Thyroid gland (tissue), 4 donors: Measurements from ENCODE around the gene PPP2R1A. TPM values are rescaled to one million over a fixed set of nuclear protein-coding genes. Genes with fewer than 3 reads are reported as not detected.
A peak's percentile ranks its signal among the peaks of the same experiment; 100 is the strongest.

Source experiments
- DNase-seq, 2 donors: peaks; one replicate each; pipeline ENCODE4 v3.0.0-alpha.2; 2019
- H3K27ac ChIP-seq, 3 donors: fragments of 200-600 bp; sonication (generic); 1 replicate in 2 of 3; 2 replicates in 1 of 3; pipeline ENCODE4 v1.5.1; 2016 to 2019; ENCODE audit warnings: mild to moderate bottlenecking in 1 of 3, moderate library complexity in 1 of 3
- H3K27me3 ChIP-seq: fragments of 200-600 bp; sonication (generic); one replicate; pipeline ENCODE4 v1.5.1; 2019
- H3K36me3 ChIP-seq, 2 donors: fragments of 200-600 bp; sonication (generic); one replicate each; pipeline ENCODE4 v1.5.1; 2016 to 2019
- H3K4me1 ChIP-seq, 2 donors: fragments of 200-600 bp; sonication (generic); one replicate each; pipeline ENCODE4 v1.5.1; 2017 to 2019
- H3K4me3 ChIP-seq, 3 donors: fragments of 200-600 bp; sonication (generic); replicated peaks in 1 of 3; 1 replicate in 2 of 3; 2 replicates in 1 of 3; pipeline ENCODE4 v1.5.1; 2016; ENCODE audit warnings: mild to moderate bottlenecking in 1 of 3
- H3K9me3 ChIP-seq: fragments of 200-600 bp; sonication (generic); one replicate; pipeline ENCODE4 v1.5.1; 2017
- POLR2A ChIP-seq, 2 donors: fragments of 450-650 bp; IDR thresholded peaks; one replicate each; pipeline ENCODE4 v1.6.1; 2017; ENCODE audit warnings: antibody characterized with exemption in 2 of 2, mild to moderate bottlenecking in 2 of 2, moderate library complexity in 1 of 2
- WGBS, 2 donors: methylation state at CpG; one replicate each; pipeline ENCODE4 v1.1.5; 2017; 5-methylcytosine and 5-hydroxymethylcytosine counted together
- intact Hi-C: fragments of 100-400 bp; cut with DNase I; formaldehyde crosslinking; loops from one replicate; pipeline ENCODE4 v1.15.1; 2023
- total RNA-seq, 4 donors: library from RNA; depleted of rRNA; stranded (reverse); fragments of >200 nt; gene quantifications; one replicate each; pipeline ENCODE4 v1.2.3, GENCODE V29; 2016
- TF ChIP-seq, protein P1 (sequence below), 6 experiments: fragments of 200-600 bp in 3 of 6; fragments of 450-650 bp in 3 of 6; sonication (generic) in 3 of 6; IDR thresholded peaks; one replicate each; pipeline ENCODE4 v1.5.1; 2016 to 2019; ENCODE audit warnings: antibody characterized with exemption in 6 of 6, mild to moderate bottlenecking in 2 of 6, inconsistent platforms in 1 of 6, moderate library complexity in 1 of 6

The PPP2R1A gene
- total RNA-seq, 4 donors from 2014 or later, result 120 to 272 (median 258) TPM

DNA sequence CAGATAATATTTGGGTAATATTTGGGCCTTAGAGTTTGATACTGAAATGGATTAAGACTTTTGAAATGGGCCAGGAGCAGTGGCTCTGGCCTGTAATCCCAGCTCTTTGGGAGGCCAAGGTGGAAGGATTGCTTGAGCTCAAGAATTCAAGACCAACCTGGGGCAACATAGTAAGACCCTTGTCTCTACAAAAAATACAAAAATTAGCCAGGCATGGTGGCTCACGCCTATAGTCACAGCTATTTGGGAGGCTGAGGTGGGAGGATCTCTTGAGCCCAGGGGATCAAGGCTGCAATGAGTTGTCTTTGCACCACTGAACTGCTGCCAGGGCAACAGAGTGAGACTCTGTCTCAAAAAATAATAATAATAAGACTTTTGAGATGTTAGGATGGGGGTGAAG, 17.5 kb upstream of the PPP2R1A start:
- Histone ChIP-seq H3K27me3 (no peaks in the 10 kb centered on the region), H3K27ac (no peak overlapping the region), H3K4me3 (no peak overlapping the region), H3K36me3 (peaks cover 0 to 8% of the 10 kb centered on the region in 2 donors), H3K9me3 (no peaks in the 10 kb centered on the region), H3K4me1 (peaks cover 0 to 3% of the 10 kb centered on the region in 2 donors)
- no peak for DNase-seq
- 87 to 93% methylated on average over 1 of the region's 1 CpG for WGBS, 2 donors
- TF ChIP-seq, protein P1, sequence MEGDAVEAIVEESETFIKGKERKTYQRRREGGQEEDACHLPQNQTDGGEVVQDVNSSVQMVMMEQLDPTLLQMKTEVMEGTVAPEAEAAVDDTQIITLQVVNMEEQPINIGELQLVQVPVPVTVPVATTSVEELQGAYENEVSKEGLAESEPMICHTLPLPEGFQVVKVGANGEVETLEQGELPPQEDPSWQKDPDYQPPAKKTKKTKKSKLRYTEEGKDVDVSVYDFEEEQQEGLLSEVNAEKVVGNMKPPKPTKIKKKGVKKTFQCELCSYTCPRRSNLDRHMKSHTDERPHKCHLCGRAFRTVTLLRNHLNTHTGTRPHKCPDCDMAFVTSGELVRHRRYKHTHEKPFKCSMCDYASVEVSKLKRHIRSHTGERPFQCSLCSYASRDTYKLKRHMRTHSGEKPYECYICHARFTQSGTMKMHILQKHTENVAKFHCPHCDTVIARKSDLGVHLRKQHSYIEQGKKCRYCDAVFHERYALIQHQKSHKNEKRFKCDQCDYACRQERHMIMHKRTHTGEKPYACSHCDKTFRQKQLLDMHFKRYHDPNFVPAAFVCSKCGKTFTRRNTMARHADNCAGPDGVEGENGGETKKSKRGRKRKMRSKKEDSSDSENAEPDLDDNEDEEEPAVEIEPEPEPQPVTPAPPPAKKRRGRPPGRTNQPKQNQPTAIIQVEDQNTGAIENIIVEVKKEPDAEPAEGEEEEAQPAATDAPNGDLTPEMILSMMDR (IDR thresholded peaks at IDR 0.05), result no peak
- no peak for TF ChIP-seq POLR2A (IDR thresholded peaks at IDR 0.05)
- intact Hi-C loops, result no loop called here

DNA sequence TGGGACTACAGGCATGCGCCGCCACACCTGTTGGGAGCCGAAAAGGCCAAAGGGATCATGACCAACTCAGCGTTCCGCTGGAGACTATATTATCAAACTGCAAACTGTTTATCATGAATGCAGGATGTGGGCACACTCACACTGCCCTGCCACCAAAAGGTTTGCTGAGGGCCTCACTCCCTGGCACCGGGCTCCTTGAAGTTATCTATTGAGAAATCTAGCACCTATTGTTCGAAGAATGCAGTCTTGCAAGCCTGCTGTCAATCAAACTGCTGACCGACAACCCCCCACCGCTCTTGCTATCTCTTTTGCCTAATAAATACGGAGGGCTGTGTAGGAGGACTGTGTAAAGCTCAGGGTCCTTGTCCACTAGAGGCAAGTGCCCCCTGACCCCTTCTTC, 13.3 kb upstream of the PPP2R1A start:
- Histone ChIP-seq H3K27ac (no peak overlapping the region), H3K9me3 (no peaks in the 10 kb centered on the region), H3K4me3 (no peak overlapping the region), H3K27me3 (no peaks in the 10 kb centered on the region), H3K36me3 (no peaks in the 10 kb centered on the region), H3K4me1 (peaks cover 0 to 3% of the 10 kb centered on the region in 2 donors)
- 73 to 75% methylated on average over 10 of the region's 10 CpGs for WGBS, 2 donors
- intact Hi-C loops, result no loop called here
- no peak for DNase-seq
- TF ChIP-seq POLR2A (IDR thresholded peaks at IDR 0.05), result no peak
- TF ChIP-seq, protein P1 (IDR thresholded peaks at IDR 0.05), result no peak

DNA sequence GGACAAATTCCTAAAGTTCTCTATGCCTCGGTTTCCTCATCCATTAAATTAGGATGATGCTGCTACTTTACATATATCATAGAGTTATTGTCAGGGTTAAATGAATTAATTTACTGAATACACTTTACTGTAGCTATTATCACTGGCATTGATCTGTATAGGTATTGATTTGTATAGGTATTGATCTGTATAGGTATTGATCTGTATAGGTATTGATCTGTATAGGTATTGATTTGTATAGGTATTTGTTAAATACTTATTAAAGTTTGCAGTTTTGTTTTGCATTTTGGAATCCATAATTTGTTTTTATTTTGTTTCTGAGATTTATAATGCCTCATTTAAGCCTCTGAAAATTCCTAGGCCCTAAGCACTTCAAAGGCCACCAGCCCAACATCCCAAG, 2.4 kb upstream of the PPP2R1A start:
- no peak overlapping the region for H3K27ac ChIP-seq

DNA sequence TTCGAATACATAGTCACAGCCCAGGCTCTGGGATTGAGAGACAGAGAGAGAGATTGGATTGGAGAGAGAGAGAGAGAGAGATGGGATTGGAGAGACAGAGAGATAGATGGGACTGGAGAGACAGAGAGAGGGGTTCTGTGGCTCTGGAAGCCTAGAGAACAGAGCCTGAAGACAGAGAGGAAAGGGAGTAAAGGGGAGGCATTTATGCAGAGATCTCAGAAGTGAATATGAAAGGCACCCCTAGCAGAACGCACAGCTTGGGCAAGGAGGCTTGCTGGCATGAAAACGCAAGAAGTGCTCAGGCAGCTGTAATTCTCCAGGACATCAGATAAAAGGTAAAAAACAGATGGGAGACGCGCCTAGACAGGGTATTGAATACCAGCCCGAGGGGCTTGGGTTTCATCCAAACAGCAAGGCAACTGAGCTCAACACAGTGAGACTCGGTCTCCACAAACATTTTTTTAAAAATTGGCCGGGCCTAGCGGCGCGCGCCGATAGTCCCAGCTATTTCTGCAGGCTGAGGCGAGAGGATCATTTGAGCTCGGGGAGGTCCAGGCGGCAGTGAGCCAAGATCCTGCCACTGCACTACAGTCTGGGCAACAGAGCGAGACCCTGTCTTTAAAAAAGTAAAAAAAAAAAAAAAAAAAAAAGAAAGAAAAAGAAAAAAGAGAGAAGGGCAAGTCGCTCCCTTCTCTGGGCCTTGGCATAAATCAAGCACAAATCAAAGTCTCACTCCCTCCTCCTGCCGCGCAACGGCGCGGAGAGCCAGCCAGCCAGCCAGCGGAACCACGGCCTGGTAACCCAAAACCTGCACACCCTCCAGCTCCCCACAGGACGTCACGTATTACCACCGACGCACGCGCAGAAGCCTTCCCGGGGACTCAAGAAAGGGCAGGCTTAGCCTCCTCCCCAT, 774 bp upstream of the PPP2R1A start:
- Histone ChIP-seq H3K4me3 (peak overlapping the region in 2 of 3 donors; percentile 23 to 33), H3K27me3 (no peaks in the 10 kb centered on the region), H3K27ac (peak overlapping the region; percentile 88 to 94 (median 91)), H3K4me1 (peaks cover 25 to 30% of the 10 kb centered on the region in 2 donors), H3K9me3 (no peaks in the 10 kb centered on the region), H3K36me3 (no peaks in the 10 kb centered on the region)
- intact Hi-C loops, result no loop called here
- DNase-seq, result peak; percentile 92 to 100
- peak in 1 of 2 donors; percentile 79 for TF ChIP-seq POLR2A (IDR thresholded peaks at IDR 0.05)
- TF ChIP-seq, protein P1 (IDR thresholded peaks at IDR 0.05), result peak in 3 of 6 experiments; percentile 6 to 27 (median 18)
- 2% methylated on average over 32 of the region's 32 CpGs for WGBS, 2 donors

More for the DNA sequence above, 2.4 kb upstream of the PPP2R1A start:
- Histone ChIP-seq H3K36me3 (no peaks in the 10 kb centered on the region), H3K27me3 (no peaks in the 10 kb centered on the region), H3K4me3 (no peak overlapping the region), H3K4me1 (peaks cover 25 to 26% of the 10 kb centered on the region in 2 donors), H3K9me3 (no peaks in the 10 kb centered on the region)
- TF ChIP-seq, protein P1 (IDR thresholded peaks at IDR 0.05), result no peak
- no peak for TF ChIP-seq POLR2A (IDR thresholded peaks at IDR 0.05)
- WGBS, 2 donors, result 94 to 100% methylated on average over 1 of the region's 1 CpG
- DNase-seq, result no peak
- intact Hi-C loops, result no loop called here
